MM.1S (cell line): ENCODE results near the gene PAX7.

ENCODE experiments used
- DNase-seq: peaks from one replicate; pipeline ENCODE4 v3.0.0-alpha.2; 2015
- H2AFZ ChIP-seq: fragments of 300-600 bp; sonication (generic); 2 replicates; pipeline ENCODE4 v1.6.0; 2016; ENCODE audit warnings: antibody characterized with exemption, low read length
- H3F3A ChIP-seq: fragments of 300-600 bp; sonication (generic); 2 replicates; pipeline ENCODE4 v1.6.1; 2016; ENCODE audit warnings: mild to moderate bottlenecking, antibody characterized with exemption, low read length, moderate library complexity, mixed read lengths; ENCODE audit not compliant: insufficient read depth
- H3K27ac ChIP-seq: fragments of 300-600 bp; sonication (generic); 2 replicates; pipeline ENCODE4 v1.5.1; 2016; ENCODE audit warnings: mild to moderate bottlenecking, low read length
- H3K27me3 ChIP-seq: fragments of 300-600 bp; sonication (generic); replicated peaks from 2 replicates; pipeline ENCODE4 v1.6.0; 2016; ENCODE audit warnings: low read length; ENCODE audit not compliant: insufficient read depth
- H3K36me3 ChIP-seq: fragments of 300-600 bp; sonication (generic); replicated peaks from 2 replicates; pipeline ENCODE4 v1.6.1; 2016; ENCODE audit warnings: mild to moderate bottlenecking, low read length, mixed read lengths; ENCODE audit not compliant: insufficient read depth
- H3K4me1 ChIP-seq: fragments of 300-600 bp; sonication (generic); 2 replicates; pipeline ENCODE4 v1.6.1; 2016; ENCODE audit warnings: low read length, mixed read lengths
- H3K4me2 ChIP-seq: fragments of 300-600 bp; sonication (generic); 2 replicates; pipeline ENCODE4 v1.6.0; 2016; ENCODE audit warnings: low read depth, low read length
- H3K4me3 ChIP-seq: fragments of 300-600 bp; sonication (generic); 2 replicates; pipeline ENCODE4 v1.5.1; 2016; ENCODE audit warnings: low read length, mixed read lengths
- H3K79me2 ChIP-seq: fragments of 300-600 bp; sonication (generic); 2 replicates; pipeline ENCODE4 v1.6.1; 2016; ENCODE audit warnings: mixed run types, low read length, mixed read lengths
- H3K9ac ChIP-seq: fragments of 300-600 bp; sonication (generic); 2 replicates; pipeline ENCODE4 v1.6.1; 2016; ENCODE audit warnings: low read length, mixed read lengths
- H3K9me2 ChIP-seq: fragments of 300-600 bp; sonication (generic); replicated peaks from 2 replicates; pipeline ENCODE4 v1.6.1; 2016; ENCODE audit warnings: mild to moderate bottlenecking, low read length, mixed read lengths; ENCODE audit not compliant: insufficient read depth
- H3K9me3 ChIP-seq: fragments of 300-600 bp; sonication (generic); replicated peaks from 2 replicates; pipeline ENCODE4 v1.6.1; 2016; ENCODE audit warnings: mild to moderate bottlenecking, low read length, mixed read lengths; ENCODE audit not compliant: insufficient read depth
- H4K20me1 ChIP-seq: fragments of 300-600 bp; sonication (generic); 2 replicates; pipeline ENCODE4 v1.6.1; 2016; ENCODE audit warnings: mild to moderate bottlenecking, low read length, moderate library complexity, mixed read lengths; ENCODE audit not compliant: insufficient read depth
- EZH2 ChIP-seq: fragments of 300-600 bp; sonication (generic); optimal IDR thresholded peaks from 2 replicates; pipeline ENCODE3; 2017; ENCODE audit warnings: low read depth, mild to moderate bottlenecking, antibody characterized with exemption, low read length, mixed read lengths
- EZH2phosphoT487 ChIP-seq: fragments of 300-600 bp; sonication (generic); IDR thresholded peaks from 2 replicates; pipeline ENCODE4 v1.6.1; 2018; ENCODE audit warnings: antibody characterized with exemption, low read length
- TF ChIP-seq, protein P1 (sequence below): fragments of 300-600 bp; sonication (generic); IDR thresholded peaks from 2 replicates; pipeline ENCODE4 v1.5.1; 2016; ENCODE audit warnings: antibody characterized with exemption, low read length, mixed read lengths

PAX7 gene

DNA sequence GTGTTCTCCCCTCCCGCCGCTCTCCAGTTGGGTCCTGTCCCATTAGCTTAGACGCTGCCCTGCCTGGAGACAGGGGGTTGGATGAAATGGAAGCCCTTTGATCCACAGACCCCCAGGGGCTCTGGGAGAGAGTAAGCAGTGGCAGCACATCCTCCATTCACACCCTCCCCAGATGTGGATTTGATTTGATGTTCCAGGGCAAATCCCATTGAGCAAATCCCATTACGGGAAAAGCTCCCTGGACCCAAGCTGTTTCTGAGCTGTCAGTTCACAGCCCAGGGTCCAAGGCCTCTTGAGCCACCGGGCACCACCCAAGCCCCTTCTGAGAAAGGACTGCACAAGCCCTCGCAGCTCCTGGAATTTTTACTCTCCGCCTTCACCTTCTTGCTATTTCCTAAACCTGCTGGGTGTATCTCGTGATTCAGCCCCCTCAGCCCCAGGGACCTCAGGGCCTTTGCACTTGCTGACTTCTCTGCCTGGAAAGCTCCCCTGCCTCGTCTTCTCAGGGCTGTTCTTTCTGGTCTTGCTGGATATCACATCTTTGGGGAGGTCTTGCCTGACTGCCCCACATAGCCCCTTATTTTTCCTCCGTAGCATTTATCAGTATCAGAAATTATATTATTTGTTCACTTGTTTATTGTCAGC is 101.1 kb downstream of the PAX7 start:
- no peak overlapping the region for H3K9ac ChIP-seq
- H3K4me2 ChIP-seq = no peak overlapping the region
- no peaks in the 10 kb centered on the region for H4K20me1 ChIP-seq
- H3K36me3 ChIP-seq = no peaks in the 10 kb centered on the region
- H3K27me3 ChIP-seq = peaks cover 94% of the 10 kb centered on the region
- no peak overlapping the region for H3K27ac ChIP-seq
- TF ChIP-seq, protein P1, sequence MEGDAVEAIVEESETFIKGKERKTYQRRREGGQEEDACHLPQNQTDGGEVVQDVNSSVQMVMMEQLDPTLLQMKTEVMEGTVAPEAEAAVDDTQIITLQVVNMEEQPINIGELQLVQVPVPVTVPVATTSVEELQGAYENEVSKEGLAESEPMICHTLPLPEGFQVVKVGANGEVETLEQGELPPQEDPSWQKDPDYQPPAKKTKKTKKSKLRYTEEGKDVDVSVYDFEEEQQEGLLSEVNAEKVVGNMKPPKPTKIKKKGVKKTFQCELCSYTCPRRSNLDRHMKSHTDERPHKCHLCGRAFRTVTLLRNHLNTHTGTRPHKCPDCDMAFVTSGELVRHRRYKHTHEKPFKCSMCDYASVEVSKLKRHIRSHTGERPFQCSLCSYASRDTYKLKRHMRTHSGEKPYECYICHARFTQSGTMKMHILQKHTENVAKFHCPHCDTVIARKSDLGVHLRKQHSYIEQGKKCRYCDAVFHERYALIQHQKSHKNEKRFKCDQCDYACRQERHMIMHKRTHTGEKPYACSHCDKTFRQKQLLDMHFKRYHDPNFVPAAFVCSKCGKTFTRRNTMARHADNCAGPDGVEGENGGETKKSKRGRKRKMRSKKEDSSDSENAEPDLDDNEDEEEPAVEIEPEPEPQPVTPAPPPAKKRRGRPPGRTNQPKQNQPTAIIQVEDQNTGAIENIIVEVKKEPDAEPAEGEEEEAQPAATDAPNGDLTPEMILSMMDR = no peak
- TF ChIP-seq EZH2phosphoT487 (no peak), EZH2 (no peak)
- H2AFZ ChIP-seq = no peak overlapping the region
- no peaks in the 10 kb centered on the region for H3F3A ChIP-seq
- no peak for DNase-seq
- no peak overlapping the region for H3K4me3 ChIP-seq
- H3K9me2 ChIP-seq = no peaks in the 10 kb centered on the region
- no peaks in the 10 kb centered on the region for H3K4me1 ChIP-seq
- H3K9me3 ChIP-seq = no peaks in the 10 kb centered on the region
- no peaks in the 10 kb centered on the region for H3K79me2 ChIP-seq

DNA sequence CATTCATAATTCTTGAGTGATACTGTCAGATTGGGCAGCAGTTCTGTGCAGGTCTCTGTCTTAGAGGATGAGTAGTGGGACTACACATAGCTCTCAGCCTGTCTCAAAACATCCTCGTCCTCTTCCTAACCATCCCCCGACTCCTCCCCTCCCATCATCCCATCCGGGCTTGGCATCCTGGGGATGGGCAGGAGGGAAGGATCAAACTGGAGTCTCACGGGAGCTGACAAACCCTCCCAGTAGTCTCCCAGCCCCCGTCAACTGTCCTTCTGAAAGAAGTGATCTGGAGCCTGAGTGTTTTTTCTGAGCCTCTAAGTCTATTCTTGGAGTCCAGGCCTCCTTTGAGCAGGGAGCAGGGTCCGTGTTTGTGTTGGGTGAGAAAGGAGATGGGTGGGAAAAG is 102.0 kb downstream of the PAX7 start:
- Histone ChIP-seq H3K4me1 (no peaks in the 10 kb centered on the region), H3K4me3 (no peak overlapping the region)
- TF ChIP-seq EZH2 (no peak), EZH2phosphoT487 (no peak)
- TF ChIP-seq, protein P1 = no peak

DNA sequence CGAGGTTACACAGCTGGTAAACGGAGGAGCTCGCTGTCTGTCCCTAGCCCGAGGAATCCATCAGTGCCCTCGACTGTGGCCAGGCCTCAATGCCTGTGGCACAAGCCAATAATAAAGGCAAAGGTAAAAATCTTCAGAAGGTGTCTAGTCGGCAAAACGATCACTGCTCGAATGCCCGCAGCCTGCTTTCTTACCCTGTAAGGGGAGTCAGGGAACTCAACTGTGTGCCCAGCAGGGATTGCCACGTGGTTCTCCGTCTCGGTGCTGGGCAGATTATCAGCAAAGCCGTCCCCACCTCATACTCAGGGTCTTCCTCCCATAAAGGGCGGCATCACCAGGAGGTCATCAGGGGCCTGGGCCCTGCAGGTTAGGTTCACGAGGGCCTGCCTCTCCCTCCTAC is 103.4 kb downstream of the PAX7 start:
- Histone ChIP-seq H3K4me3 (no peak overlapping the region), H3K4me1 (no peaks in the 10 kb centered on the region), H3K9ac (no peak overlapping the region), H3K27me3 (peaks cover 96% of the 10 kb centered on the region), H3K9me2 (no peaks in the 10 kb centered on the region), H4K20me1 (no peaks in the 10 kb centered on the region), H3K4me2 (no peak overlapping the region), H3K9me3 (no peaks in the 10 kb centered on the region), H2AFZ (no peak overlapping the region), H3K79me2 (no peaks in the 10 kb centered on the region), H3F3A (no peaks in the 10 kb centered on the region), H3K36me3 (no peaks in the 10 kb centered on the region), H3K27ac (no peak overlapping the region)
- no peak for DNase-seq
- TF ChIP-seq, protein P1 = no peak
- TF ChIP-seq EZH2 (no peak), EZH2phosphoT487 (no peak)

More for the DNA sequence above, 102.0 kb downstream of the PAX7 start:
- no peak for DNase-seq
- H3K9me3 ChIP-seq = no peaks in the 10 kb centered on the region
- no peaks in the 10 kb centered on the region for H4K20me1 ChIP-seq
- H3K36me3 ChIP-seq = no peaks in the 10 kb centered on the region
- H3K27me3 ChIP-seq = peaks cover 94% of the 10 kb centered on the region
- no peak overlapping the region for H3K4me2 ChIP-seq
- H3K79me2 ChIP-seq = no peaks in the 10 kb centered on the region
- H3F3A ChIP-seq = no peaks in the 10 kb centered on the region
- H3K27ac ChIP-seq = no peak overlapping the region
- H3K9ac ChIP-seq = no peak overlapping the region
- no peaks in the 10 kb centered on the region for H3K9me2 ChIP-seq
- no peak overlapping the region for H2AFZ ChIP-seq
